ENCODE data around the gene SP3. TPM values are rescaled to one million over a fixed set of nuclear protein-coding genes. Genes with fewer than 3 reads are reported as not detected.

Gene SP3
- total and polyA plus RNA-seq, 2 of the 8 experiments (the other 6 are each of a cell fraction or from before 2014, with no cell fraction given), result 31.0 to 92.1 TPM

GRCh38 chr2:173881461-173881860, 83.7 kb downstream of the SP3 start:
- H2AK5ac ChIP-seq (ENCODE audit: low read depth, low read length), result no peak overlapping the region
- no peak for FAIRE-seq
- no peak overlapping the region for H3K9ac ChIP-seq (replicated peaks in 1 of 4; ENCODE audit: extremely low read depth in 1 of 4, low read depth in 3 of 4, low read length in 3 of 4)
- no peak overlapping the region for H4K91ac ChIP-seq (replicated peaks; ENCODE audit: insufficient read length, low read length)
- no peaks in the 10 kb centered on the region for H3K79me2 ChIP-seq (ENCODE audit: control insufficient read depth in 1 of 2, insufficient read depth in 2 of 2, low read length in 2 of 2)
- H3K56ac ChIP-seq (replicated peaks; ENCODE audit: insufficient read length, low read depth, low read length), result no peak overlapping the region
- H3K4ac ChIP-seq (replicated peaks; ENCODE audit: insufficient read length, low read depth, low read length), result no peak overlapping the region
- no peaks in the 10 kb centered on the region for H3K79me1 ChIP-seq (ENCODE audit: low read depth, low read length)
- H3K27me3 ChIP-seq (replicated peaks in 1 of 4; ENCODE audit: control insufficient read depth in 3 of 4, extremely low read depth in 1 of 4, insufficient read depth in 3 of 4, low read length in 3 of 4), result no peaks in the 10 kb centered on the region
- H2AFZ ChIP-seq (ENCODE audit: low read length), result no peak overlapping the region
- H3K23me2 ChIP-seq (ENCODE audit: low read depth, low read length), result no peaks in the 10 kb centered on the region
- no peak for DNase-seq (ENCODE audit: low read depth in 1 of 2, low spot score in 2 of 2)
- no peak overlapping the region for H2BK5ac ChIP-seq (ENCODE audit: low read depth, low read length)
- no peaks in the 10 kb centered on the region for H4K20me1 ChIP-seq (replicated peaks in 1 of 2; ENCODE audit: control insufficient read depth in 1 of 2, insufficient read depth in 2 of 2, low read length in 2 of 2)
- WGBS, 2 experiments (ENCODE audit: extremely low coverage in 1 of 2, insufficient coverage in 1 of 2, insufficient read length in 1 of 2, insufficient replicate concordance in 2 of 2, low coverage in 1 of 2, low lambda C conversion rate in 2 of 2, missing lambda C conversion rate in 1 of 2), result 88% methylated on average over 4 of the region's 4 CpGs; no CpG with 5 or more reads in 1 of the 2 experiments
- no peak overlapping the region for H3K23ac ChIP-seq (ENCODE audit: insufficient read length)
- no peaks in the 10 kb centered on the region for H3K36me3 ChIP-seq (ENCODE audit: control insufficient read depth in 2 of 4, insufficient read depth in 4 of 4, low read length in 3 of 4)
- H3K4me2 ChIP-seq (ENCODE audit: insufficient read depth in 1 of 2, low read depth in 2 of 2, low read length in 2 of 2), result no peak overlapping the region
- peaks cover 0 to 5% of the 10 kb centered on the region in 2 experiments; a peak in 1 of 4 replicates for H3K9me3 ChIP-seq (ENCODE audit: insufficient read depth in 2 of 2, low read depth in 1 of 2, low read length in 1 of 2)
- no peak overlapping the region for H2BK120ac ChIP-seq (replicated peaks; ENCODE audit: low read depth, low read length)
- H4K5ac ChIP-seq (ENCODE audit: insufficient read length, low read depth, low read length), result no peak overlapping the region
- no peak overlapping the region for H3K27ac ChIP-seq (ENCODE audit: low read depth, low read length)
- no peak overlapping the region for H2BK12ac ChIP-seq (ENCODE audit: low read depth, low read length)
- no peak overlapping the region for H3K14ac ChIP-seq (ENCODE audit: insufficient read length)
- H3K18ac ChIP-seq (ENCODE audit: extremely low read depth, low read length), result no peak overlapping the region
- no peak overlapping the region for H2BK15ac ChIP-seq (ENCODE audit: low read length)
- H4K8ac ChIP-seq (ENCODE audit: extremely low read depth, insufficient read depth, low read length), result no peak overlapping the region
- H3K4me1 ChIP-seq (replicated peaks in 1 of 4; ENCODE audit: control insufficient read depth in 3 of 4, insufficient read depth in 4 of 4, low read length in 3 of 4), result 0 out of 7 replicates have a peak, but pooled peaks cover 0 to 3% (median 0%) of the 10 kb centered on the region in 4 experiments
- CTCF ChIA-PET (ENCODE audit: partially characterized antibody), result interaction anchor here (0.8 to 1.7 kb wide), 4 partner anchors 8 to 121 kb away, joined by 3 to 9 read pairs (median 3); no protein-coding TSS in a partner anchor
- H2BK20ac ChIP-seq (ENCODE audit: low read length), result no peak overlapping the region
- H3K4me3 ChIP-seq (ENCODE audit: extremely low read depth in 1 of 4, insufficient read depth in 2 of 4, low read depth in 3 of 4, low read length in 4 of 4), result no peak overlapping the region
- POLR2A ChIA-PET (ENCODE audit: partially characterized antibody), result no interaction called here
- no peak for TF ChIP-seq GTF2F1 (IDR thresholded peaks at IDR 0.05; ENCODE audit: borderline replicate concordance, low read depth, low read length)
- TF ChIP-seq E2F6 (IDR thresholded peaks at IDR 0.05), result no peak
- TF ChIP-seq JUN (IDR thresholded peaks at IDR 0.05; ENCODE audit: low read depth, low read length), result no peak
- no peak for TF ChIP-seq ASH2L (IDR thresholded peaks at IDR 0.05; ENCODE audit: low read length)
- TF ChIP-seq ATF3 (IDR thresholded peaks at IDR 0.05; ENCODE audit: insufficient read depth, low read depth, low read length), result no peak
- no peak for TF ChIP-seq SUZ12 (IDR thresholded peaks at IDR 0.05; ENCODE audit: low read length)
- TF ChIP-seq CBX5 (IDR thresholded peaks at IDR 0.05; ENCODE audit: low read depth, low read length), result no peak
- no peak for TF ChIP-seq CHD2 (IDR thresholded peaks at IDR 0.05; ENCODE audit: low read length)
- no peak for TF ChIP-seq TAF7 (optimal IDR thresholded peaks at IDR 0.05; ENCODE audit: borderline replicate concordance, low read depth, low read length)
- no peak for TF ChIP-seq YY1 (IDR thresholded peaks at IDR 0.05; ENCODE audit: low read depth, low read length)

Measured in H1 (cell line).